22Rv1 (cell line): Measurements from ENCODE around the gene SCYGR1.
A peak's percentile ranks its signal among the peaks of the same experiment; 100 is the strongest.

Experiments used
- H3K27ac ChIP-seq: fragments of 450-650 bp; 2 replicates; pipeline ENCODE4 v1.5.1; 2017
- CTCF ChIP-seq: fragments of 450-650 bp; IDR thresholded peaks from 2 replicates; pipeline ENCODE4 v1.5.1; 2017; ENCODE audit warnings: mild to moderate bottlenecking
- ZFX ChIP-seq: fragments of 450-650 bp; IDR thresholded peaks from 2 replicates; pipeline ENCODE4 v1.6.1; 2017; ENCODE audit warnings: antibody characterized with exemption, borderline replicate concordance

SCYGR1 gene

GRCh38 chr2:227349989-227350612 is 37.6 kb downstream of the SCYGR1 start:
- no peak for TF ChIP-seq CTCF
- TF ChIP-seq ZFX: no peak
- no peak overlapping the region for H3K27ac ChIP-seq

DNA sequence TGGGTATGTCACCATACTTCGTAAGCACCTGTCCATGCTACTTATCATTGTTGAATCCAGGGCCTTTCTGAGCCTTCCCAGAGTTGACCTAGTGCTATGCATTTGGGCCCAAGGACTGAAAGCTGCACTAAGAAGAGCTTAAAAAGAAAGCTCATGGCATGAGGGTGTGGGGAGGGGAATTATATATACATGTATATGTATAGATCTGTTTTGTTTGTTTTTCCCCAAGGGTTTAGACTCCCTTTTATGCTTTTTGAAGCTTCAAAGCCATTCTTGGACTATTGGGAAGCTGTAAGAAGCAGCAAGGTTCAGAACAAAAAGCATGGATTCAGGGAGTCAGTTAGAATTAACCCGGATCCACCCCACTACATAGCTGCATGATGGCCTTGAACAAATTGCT is 39.4 kb downstream of the SCYGR1 start:
- no peak overlapping the region for H3K27ac ChIP-seq
- TF ChIP-seq CTCF: no peak

DNA sequence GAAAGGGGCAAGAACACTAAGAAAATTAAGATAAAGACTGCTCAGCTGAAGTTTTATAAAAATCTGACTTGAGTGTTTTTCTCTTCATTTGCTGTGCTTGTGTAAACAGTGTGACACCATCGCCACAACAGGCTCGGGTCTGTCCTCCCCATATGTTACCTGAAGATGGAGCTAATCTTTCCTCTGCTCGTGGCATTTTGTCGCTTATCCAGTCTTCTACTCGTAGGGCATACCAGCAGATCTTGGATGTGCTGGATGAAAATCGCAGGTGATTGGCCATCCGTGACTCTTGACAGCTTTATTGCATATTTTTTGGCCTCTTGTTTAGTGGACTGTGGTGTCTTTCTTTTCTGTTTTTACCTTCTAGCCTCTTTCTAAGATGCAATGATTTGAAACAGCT is 40.6 kb downstream of the SCYGR1 start:
- no peak overlapping the region for H3K27ac ChIP-seq
- TF ChIP-seq CTCF: peak; percentile 12; the same call in 1 of the 2 replicates
- no peak for TF ChIP-seq ZFX

DNA sequence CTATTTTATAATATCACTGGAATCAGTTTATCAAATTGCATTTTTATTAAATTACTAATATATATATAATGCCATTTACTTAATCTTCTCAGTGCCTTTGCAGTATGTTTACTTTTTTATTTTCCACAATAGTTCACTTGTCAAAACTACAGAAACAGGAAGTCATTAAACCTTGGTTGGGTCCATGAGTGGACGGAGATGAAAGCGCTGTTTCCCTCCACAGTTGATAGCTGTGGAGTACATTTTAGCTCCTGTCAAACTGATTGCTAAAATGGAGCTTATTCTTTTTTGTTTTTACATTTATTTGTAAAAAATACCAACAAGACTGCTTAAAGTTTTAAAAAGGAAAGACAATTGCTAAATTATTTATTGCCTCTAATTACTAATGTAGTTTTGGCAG is 43.5 kb downstream of the SCYGR1 start:
- TF ChIP-seq ZFX: no peak
- no peak for TF ChIP-seq CTCF
- no peak overlapping the region for H3K27ac ChIP-seq

- no peak overlapping the region for H3K27ac ChIP-seq
- TF ChIP-seq CTCF (no peak), ZFX (no peak)
Observed at GRCh38 chr2:227341553-227341952, 46.2 kb downstream of the SCYGR1 start.

DNA sequence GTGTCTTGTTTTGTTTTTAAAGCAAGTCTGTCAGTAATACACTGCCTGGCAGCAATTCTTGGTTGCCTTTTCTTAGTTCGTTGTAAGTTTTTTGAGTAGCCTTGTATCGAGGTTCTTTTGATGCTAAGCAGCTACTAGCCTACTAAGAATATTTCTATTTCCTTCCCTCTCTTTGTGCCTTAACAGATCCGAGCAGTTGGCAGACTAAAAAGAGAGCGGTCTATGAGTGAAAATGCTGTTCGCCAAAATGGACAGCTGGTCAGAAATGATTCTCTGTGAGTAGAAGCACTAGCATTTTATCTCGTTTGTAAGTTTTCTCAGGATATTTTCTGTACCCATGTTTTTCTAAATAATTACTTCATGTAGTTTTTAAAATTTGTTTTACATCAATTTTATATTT is 47.6 kb downstream of the SCYGR1 start:
- no peak for TF ChIP-seq CTCF
- no peak for TF ChIP-seq ZFX
- no peak overlapping the region for H3K27ac ChIP-seq

DNA sequence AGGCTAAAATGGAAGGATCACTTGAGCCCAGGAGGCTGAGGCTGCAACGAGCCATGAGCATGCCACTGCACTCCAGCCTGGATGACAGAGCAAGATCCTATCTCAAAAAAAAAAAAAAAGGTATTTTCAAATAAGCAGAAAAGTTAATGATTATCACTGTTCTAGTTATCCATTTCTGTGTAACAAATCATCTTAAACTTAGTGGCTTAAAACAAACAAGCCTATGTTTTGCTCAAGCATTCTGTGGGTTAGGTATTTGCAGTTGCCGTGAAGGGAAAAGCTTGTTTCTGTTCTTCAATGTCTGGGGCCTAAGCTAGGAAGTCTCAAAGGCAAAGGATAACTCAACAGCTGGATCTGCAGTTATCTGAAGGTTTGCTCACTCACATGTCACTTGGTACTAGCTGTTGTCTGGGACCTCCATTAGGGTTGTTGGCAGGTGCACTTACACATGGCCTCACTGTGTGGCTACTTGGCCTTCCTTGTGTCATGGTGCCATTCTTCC is 48.6 kb downstream of the SCYGR1 start:
- TF ChIP-seq ZFX (no peak), CTCF (no peak)
- H3K27ac ChIP-seq: no peak overlapping the region
